Hematopoietic multipotent progenitor cell treated with erythropoietin and hydrocortisone succinate and interleukin-3 and kit ligand, for 8 days (in vitro differentiated cells): ENCODE results near the gene RCN2.
"Not testable (repeated sequence)": the region's sequence is repeated elsewhere in the genome, so short reads cannot be mapped to it uniquely, and the experiment has no call there.

Source experiments
- DNase-seq: peaks from one replicate; pipeline ENCODE4 v3.0.0-alpha.2; 2015

The RCN2 gene

GRCh38 chr15:76935620-76936019 is 4.1 kb downstream of the RCN2 start:
- DNase-seq: no peak

DNA sequence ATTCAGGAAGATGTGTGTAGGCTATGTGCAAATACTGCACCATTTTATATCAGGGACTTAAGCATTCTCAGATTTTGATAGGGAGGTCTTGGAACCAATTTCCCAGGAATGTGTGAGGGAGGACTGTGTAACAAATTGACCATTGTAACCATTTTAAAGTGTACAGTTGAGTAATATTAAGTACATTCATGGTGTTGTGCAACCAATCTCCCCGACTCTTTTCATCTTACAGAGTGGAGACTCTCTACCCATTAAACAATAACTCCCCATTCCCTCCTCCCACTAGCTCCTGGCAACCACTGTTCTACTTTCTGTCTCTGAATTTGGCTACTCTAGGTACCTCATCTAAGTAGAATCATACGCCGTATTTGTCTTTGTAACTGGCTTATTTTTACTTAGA is 5.1 kb downstream of the RCN2 start:
- no peak for DNase-seq

- no peak for DNase-seq
Measured at GRCh38 chr15:76938752-76939151, 7.2 kb downstream of the RCN2 start.

DNA sequence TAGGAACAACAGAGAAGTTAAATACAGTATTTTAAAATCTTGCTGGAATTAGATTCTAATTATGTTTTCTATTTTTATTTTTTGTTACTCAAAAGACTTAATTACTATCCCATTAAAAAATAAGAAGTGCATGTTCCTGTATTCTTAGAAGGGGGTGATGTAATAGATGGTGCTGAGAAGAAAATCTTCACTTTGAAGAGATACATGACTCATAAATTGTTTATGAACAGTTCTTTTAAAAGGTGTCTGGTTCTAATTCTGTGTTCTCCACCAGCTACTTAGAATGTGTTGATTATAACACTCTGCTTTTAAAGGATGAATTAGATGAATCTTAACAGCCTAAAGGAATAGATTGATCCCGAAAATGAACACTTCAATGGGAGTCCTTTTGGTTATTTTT is 8.2 kb downstream of the RCN2 start:
- no peak for DNase-seq

DNA sequence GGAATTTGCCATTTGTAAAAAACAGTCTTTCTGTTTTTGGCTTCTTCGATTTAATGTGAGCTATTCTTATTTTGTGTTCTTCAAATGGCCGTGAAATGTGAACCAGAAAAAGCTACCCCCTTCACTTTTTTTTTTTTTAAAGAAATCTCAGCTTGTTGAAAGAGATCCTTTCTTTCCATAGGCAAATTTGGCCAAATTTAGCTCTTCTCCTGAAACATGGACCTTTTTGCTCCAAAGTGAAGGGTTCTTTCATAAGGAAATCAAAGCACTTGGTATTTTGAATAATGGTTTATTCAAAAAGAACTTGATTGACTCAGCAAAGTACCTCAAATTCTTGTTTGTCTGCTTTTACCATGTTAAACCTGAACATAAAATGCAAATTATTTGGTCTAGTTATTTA is 10.1 kb downstream of the RCN2 start:
- DNase-seq: no peak

GRCh38 chr15:76942331-76942730 is 10.8 kb downstream of the RCN2 start:
- no peak for DNase-seq

DNA sequence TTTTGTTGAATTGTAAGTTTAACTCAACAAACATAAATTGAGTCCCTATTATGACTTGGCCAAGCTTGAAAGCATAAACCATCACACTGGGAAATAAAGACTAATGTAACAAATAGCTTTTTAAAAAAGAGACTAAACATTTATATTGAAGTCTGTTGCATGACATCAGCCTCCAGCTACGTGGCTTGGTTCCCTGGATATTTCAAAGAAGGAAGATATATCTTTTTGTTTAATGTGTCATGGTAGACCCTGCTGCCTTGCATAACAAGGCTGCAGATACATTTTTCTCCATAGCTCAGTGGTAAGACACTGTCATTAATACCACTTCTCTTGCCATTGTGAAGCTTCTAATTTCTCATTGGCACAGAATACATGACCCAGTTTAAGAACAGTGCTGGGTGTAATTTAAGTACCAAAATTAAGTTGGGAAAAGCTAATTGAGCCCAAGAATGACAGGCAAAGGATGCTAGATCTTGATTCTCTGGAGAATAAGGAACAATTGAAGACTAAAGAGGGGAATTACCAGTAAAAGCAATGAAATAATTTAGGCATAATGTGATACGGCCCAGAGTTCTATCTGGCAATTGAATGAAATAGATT is 14.0 kb downstream of the RCN2 start:
- DNase-seq: no peak

DNA sequence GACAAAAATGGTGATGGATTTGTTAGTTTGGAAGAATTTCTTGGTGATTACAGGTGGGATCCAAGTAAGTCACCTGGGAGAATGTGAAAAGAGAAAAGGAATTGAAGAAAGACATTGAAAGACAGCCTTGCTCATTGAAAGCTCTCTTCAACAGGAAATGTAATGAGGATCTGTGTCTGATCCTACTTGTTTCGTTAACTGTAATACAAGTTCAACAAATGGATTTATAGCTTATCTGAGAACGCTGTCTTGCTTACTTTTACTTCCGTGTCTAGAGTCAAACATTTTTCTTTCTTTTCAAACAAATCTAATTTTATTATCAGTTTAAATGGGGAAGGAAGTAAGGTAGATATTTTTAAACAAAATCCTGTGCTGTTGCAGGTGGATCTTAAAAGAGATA is 15.9 kb downstream of the RCN2 start:
- no peak for DNase-seq

DNA sequence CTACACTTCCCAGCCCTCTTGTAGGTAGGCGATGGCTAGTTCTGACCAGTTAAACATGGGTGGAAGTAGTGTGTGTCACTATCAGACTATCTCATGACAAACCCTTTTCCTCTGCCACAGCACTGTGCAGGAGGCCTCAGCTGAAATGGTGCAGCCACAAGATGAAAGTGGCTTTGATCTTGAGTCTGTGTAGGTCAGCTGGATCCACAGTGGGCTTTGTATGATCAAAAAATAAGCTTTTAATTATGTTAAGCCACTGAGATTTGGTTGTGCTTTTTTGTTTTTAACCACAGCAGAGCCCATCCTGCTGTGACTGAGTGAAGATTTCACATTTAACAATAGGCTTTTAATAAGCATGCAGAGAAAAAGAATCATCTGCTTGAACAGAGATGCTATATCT is 19.7 kb downstream of the RCN2 start:
- DNase-seq: no peak

GRCh38 chr15:76953913-76954312 is 22.4 kb downstream of the RCN2 start:
- no peak for DNase-seq

DNA sequence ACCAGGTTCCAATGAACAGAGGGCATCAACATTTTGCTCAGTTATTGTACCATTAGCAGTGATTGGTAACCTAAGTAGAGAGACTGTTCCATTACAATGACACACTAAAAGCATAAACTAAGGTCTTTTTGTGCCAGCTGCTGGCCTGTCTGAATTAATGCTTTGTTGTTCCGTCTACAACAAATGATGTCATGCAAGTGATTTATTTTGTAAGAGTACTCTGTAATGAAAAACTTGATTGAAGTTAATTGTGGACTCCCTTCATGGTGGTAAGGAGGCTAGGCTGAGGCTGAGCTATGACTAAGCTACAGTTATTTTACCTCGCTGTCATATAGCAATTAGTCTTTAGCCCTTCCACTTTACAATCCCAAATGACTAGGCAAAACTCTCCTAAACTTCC is 23.2 kb downstream of the RCN2 start:
- no peak for DNase-seq

DNA sequence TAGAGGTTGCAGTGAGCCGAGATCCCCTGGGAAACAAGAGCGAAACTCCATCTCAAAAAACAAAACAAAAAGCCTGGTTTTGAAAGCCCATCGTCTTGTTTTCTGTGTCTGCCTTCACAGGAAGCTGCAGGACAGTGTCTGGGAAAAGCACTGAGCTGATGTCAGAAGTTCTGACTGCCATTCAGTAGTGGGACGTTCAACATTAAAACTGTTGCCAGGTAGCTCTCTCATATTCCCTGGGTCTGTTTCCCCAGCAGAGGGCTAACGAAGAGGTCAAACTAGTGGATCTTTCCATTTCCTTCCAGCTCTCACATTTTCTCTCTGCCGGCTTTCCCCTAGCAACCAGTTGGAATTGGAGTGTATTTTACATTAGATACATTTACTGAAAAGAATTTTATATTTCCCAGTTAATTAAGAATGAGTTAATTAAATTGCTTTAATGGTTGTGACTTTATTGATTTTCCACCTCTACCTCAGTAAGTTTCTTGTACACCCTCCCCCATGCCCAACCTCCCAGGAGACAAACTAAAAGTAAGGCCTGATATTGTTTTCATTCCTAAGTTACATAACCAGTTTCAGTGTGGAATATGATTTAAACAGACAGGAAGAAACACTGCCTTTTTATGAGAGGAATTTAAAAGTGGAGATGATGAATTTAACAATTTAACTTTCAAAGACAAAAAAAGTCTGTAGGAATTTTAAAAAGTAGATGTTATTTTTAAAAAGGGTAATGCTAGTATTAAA is 29.9 kb downstream of the RCN2 start:
- no peak for DNase-seq

DNA sequence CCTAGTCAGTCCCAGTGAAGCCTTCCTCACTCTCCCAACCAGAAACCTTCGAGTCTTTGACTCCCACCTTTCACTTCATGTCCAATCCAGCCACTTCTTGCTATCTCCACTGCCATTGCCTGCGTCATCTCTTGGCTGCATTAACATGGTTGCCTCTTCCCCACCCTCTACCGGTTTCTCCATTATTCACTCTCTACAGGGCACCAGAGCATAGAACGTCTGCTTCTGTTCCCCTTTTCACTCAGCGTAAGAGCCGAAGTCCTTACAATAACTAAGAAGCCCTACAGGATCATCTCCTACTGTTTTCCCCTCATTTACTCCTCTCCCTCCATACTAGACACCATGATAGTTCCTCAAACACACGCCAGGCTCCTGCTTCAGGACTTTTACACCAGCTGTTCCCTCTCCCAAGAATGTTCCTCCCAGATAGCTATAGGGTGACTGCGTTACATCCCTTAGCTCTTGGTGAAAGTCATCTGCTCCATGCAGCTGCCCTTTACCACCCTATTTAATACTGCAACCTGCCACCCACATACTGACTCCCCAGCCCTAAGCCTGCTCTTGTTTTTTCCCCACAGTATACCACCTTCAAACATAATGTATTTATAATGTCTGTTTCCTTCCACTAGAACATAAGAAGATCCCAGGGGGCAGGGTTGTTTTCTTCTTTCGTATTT is 30.9 kb downstream of the RCN2 start:
- DNase-seq: no peak

DNA sequence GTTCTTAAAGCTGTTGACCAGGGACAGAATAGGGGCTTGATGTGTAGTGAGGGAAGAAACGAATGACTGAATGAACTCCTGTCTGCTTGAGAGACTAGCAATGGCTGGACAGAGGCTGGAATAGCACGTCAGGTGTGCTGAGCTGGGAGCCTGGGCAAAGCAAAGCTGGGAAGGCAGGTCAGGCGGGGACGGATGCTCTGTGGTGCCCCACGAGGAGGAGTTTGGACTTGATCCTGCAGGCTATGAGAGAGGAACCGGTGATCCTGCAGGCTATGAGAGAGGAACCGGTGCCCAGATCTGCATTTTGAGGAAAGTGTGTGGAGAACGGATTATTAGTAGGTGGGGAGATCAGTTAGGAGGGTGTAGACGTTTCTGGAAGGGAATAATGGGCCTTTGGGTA is 32.0 kb downstream of the RCN2 start:
- DNase-seq: no peak

- no peak for DNase-seq
Measured at GRCh38 chr15:76964157-76964556, 32.6 kb downstream of the RCN2 start.

DNA sequence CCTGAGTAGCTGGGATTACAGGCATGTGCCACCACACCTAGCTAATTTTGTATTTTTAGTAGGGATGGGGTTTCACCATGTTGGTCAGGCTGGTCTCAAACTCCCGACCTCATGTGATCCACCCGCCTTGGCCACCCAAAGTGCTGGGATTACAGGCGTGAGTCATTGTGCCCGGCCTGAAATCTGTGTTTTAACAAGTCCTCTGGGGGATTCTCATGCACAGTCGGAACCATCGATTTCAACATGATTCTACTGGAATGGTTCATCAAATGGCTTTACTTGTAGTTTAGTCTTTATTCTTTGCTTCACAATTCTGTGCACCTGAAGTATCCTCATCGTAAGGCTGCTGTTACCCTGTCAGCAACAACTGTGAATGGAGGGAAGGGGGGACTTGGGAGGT is 34.5 kb downstream of the RCN2 start:
- DNase-seq: not testable (repeated sequence)

DNA sequence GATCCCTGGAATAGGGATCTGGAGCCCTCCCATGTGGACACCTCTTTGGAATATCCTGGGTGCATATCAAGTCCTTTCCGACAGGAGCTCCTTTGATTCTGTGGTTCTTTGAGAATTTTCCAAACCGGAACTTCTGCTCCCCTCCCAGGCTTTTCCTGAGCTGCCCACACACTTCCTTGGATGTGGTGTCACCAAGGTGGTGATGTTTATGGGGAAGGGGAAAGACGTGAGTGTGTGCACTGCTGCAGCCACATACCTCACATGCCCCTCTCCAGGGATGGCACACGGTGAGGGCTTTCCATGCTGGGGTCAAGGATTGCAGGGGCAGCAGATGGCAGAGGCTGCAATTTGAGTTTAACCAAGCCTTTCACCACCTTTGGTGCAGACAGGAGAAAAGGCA is 35.5 kb downstream of the RCN2 start:
- DNase-seq: no peak

DNA sequence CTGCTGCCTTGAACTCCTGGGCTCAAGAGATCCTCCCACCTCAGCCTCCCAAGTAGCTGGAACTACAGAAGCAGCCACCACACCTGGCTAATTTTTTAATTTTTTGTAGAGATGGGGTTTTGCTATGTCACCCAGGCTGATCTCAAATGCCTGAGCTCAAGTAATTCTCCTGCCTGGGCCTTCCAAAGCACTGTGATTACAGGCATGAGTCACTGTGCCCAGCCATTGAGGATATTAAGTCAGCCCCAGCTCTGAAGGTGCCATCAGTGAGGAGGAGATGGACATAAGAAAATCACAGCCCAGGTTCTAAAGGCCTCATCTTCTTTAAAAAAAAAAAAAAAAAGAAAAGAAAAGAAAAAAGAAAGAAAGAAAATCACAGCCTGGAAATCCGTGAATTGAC is 36.8 kb downstream of the RCN2 start:
- no peak for DNase-seq

DNA sequence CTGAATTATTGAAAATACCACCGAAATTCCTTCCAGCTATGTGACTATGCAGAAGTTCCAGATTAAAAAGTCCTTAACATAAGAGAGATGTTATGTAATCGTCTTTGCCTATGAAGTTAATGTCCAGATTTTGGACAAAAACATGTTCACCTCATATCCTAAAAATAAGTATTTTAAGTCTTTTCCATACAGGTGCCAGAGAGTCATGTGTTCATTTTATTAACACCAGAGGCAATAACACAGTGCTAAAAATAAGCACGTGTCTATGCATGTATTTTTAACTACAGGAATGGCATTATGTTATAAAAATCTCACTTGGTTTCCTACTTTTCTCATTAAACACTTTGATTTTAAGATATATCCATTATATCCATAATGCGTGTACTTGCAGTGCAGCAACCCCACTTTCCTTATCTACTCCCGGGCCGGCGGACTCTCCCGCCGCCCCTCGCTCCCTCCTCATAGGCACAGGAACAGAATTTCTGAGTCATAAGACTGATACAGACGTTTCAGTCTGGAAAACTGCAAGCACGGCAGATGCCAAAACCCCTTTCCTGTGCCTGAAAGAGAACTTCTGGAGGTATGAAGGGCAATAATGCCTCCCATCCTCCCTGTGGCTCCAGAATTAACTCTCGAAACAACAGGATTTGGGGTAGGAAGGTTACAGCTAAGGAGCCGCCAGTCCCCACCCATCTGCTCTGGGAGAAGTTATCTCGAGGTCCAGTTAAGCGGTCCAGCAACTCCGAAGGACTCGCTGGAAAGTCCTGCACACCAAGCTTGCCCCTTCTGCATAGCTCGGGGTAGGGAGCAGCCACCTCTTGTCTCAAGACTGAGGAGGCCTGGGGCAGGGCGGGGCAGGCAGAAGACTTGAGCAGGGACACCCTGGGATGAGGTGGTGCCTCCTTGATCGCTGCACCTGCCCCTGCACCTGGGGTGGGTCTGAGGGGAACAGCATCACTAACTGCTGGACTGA is 41.1 kb downstream of the RCN2 start:
- no peak for DNase-seq

DNA sequence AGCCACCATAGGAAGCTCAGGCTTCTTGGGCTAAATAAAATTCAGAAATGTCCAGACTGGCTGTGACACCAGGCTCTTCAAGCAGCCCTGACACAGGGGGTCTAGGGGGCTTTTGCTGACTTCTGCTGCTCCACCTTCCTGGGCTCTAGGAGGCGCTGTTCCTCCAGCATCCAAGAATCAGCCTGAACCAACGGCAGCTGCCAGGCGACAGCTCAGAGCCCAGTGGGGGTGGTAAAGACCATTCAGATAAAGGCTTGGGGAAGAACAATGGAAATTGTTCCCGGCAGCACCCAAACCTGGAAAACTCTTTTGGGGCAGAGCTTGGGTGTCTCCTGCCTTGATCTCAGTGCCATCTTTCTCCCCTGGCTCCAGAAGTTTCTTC is 41.8 kb downstream of the RCN2 start:
- no peak for DNase-seq

DNA sequence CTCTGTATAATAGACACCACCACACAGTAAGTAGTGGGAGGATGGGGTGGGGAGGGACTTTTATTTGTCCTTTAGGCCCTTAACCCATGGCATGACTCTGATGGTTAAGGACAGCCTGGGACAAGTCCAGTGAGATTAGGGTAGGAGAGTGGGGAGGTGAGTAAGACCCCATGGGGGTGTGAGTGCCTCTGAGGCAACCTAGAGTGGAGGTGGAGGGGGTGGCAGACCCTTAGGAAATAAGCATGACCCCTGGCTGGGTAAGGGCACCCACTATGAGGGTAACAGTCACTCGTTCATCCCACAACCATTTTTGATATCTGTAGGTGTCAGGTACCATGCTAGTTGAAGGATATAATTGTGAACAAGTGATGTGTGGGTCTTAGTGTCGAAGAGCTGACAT is 42.4 kb downstream of the RCN2 start:
- no peak for DNase-seq

GRCh38 chr15:76974456-76975036 is 43.0 kb downstream of the RCN2 start:
- no peak for DNase-seq

DNA sequence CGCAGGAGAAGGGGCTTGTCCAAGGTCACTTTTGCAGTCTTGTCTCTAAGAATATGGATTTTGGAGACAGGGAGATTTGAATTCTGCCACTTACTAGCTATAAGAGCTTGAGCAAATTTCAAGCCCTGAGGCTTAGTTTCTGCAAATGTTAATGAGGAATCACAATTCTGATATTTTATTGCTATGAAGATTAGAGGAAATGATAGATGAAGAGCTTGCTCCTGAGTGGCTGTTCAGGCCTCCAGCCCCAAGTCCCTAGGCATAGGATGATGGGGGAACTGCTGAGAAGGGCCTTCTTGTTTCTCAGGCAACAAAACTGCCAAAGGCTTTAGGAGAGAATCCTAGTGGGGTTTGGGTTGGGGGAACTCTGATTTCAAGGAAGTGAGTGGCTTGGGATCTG is 44.6 kb downstream of the RCN2 start:
- DNase-seq: no peak
